D721Med (cell line): ENCODE measurements around the gene CHD9.
A peak's percentile ranks its signal among the peaks of the same experiment; 100 is the strongest.

Source experiments
- DNase-seq: peaks from one replicate; pipeline ENCODE4 v3.0.0; 2011; ENCODE audit warnings: low spot score; ENCODE audit not compliant: insufficient read length
- FAIRE-seq: peaks from 2 replicates; lab custom pipeline; 2011; peaks lifted over from hg19 to GRCh38; lab: Jason Lieb, UNC
- CTCF ChIP-seq: IDR thresholded peaks from 2 replicates; pipeline ENCODE4 v1.5.1; 2012; ENCODE audit warnings: mild to moderate bottlenecking, control low read depth; ENCODE audit not compliant: insufficient read depth; ENCODE audit errors: missing control alignments

CHD9 gene

GRCh38 chr16:53202398-53202797 is 147.6 kb downstream of the CHD9 start:
- DNase-seq = no peak
- no peak for TF ChIP-seq CTCF
- no peak for FAIRE-seq

GRCh38 chr16:53207810-53208752 is 153.3 kb downstream of the CHD9 start:
- TF ChIP-seq CTCF = peak; percentile 71
- FAIRE-seq = no peak
- no peak for DNase-seq

- FAIRE-seq (no peak), DNase-seq (no peak)
- TF ChIP-seq CTCF = no peak
These were observed 154.6 kb downstream of the CHD9 start for GRCh38 chr16:53209429-53209828.

GRCh38 chr16:53209877-53210276 is 155.1 kb downstream of the CHD9 start:
- TF ChIP-seq CTCF = no peak
- no peak for DNase-seq
- no peak for FAIRE-seq

- DNase-seq (no peak), FAIRE-seq (no peak)
- TF ChIP-seq CTCF = no peak
These were observed 156.5 kb downstream of the CHD9 start for GRCh38 chr16:53211253-53211652.

GRCh38 chr16:53212893-53213223 is 158.1 kb downstream of the CHD9 start:
- FAIRE-seq = no peak
- TF ChIP-seq CTCF = no peak

GRCh38 chr16:53213542-53213941 is 158.8 kb downstream of the CHD9 start:
- FAIRE-seq (no peak), DNase-seq (no peak)
- TF ChIP-seq CTCF = no peak

More at GRCh38 chr16:53212893-53213223, 158.1 kb downstream of the CHD9 start:
- DNase-seq = no peak
